ENCODE results near the gene GP1BA.

- TF ChIP-seq CTCF (IDR thresholded peaks at IDR 0.05) = no peak
- TF ChIP-seq POLR2A (IDR thresholded peaks at IDR 0.05) = no peak
These were observed 6.0 kb downstream of the GP1BA start for GRCh38 chr17:4938069-4938491.

Measured in gastroesophageal sphincter (tissue), 3 donors.